Loucy (cell line): Measurements from ENCODE around the gene EIF4H.

Experiments
- H2AFZ ChIP-seq: fragments of 200-600 bp; sonication (generic); 2 replicates; pipeline ENCODE4 v1.6.0; 2016; ENCODE audit warnings: antibody characterized with exemption, mild to moderate bottlenecking, low read length, moderate library complexity
- H3F3A ChIP-seq: fragments of 200-600 bp; 2 replicates; pipeline ENCODE4 v1.6.0; 2016; ENCODE audit warnings: antibody characterized with exemption, low read depth, mild to moderate bottlenecking
- H3K27me3 ChIP-seq: fragments of 200-600 bp; sonication (generic); 2 replicates; pipeline ENCODE4 v1.6.1; 2014; ENCODE audit warnings: low read length, mild to moderate bottlenecking; ENCODE audit not compliant: insufficient read depth, poor library complexity, severe bottlenecking
- H3K36me3 ChIP-seq: fragments of 200-600 bp; sonication (generic); 2 replicates; pipeline ENCODE4 v1.6.1; 2016; ENCODE audit warnings: low read length; ENCODE audit not compliant: insufficient read depth
- H3K4me1 ChIP-seq: fragments of 200-600 bp; sonication (generic); 2 replicates; pipeline ENCODE4 v1.5.1; 2014; ENCODE audit warnings: low read length, mild to moderate bottlenecking; ENCODE audit not compliant: insufficient read depth, poor library complexity, severe bottlenecking
- H3K4me2 ChIP-seq: fragments of 200-600 bp; sonication (generic); 2 replicates; pipeline ENCODE4 v1.6.0; 2014; ENCODE audit warnings: antibody characterized with exemption, low read length, low read depth, mild to moderate bottlenecking; ENCODE audit not compliant: poor library complexity, severe bottlenecking
- H3K4me3 ChIP-seq: fragments of 200-600 bp; sonication (generic); 2 replicates; pipeline ENCODE4 v1.5.1; 2014; ENCODE audit warnings: low read length, mild to moderate bottlenecking, mixed read lengths; ENCODE audit not compliant: poor library complexity, severe bottlenecking
- H3K79me2 ChIP-seq: fragments of 200-600 bp; sonication (generic); 2 replicates; pipeline ENCODE4 v1.6.1; 2014; ENCODE audit warnings: low read length; ENCODE audit not compliant: insufficient read depth
- H3K9ac ChIP-seq: fragments of 200-600 bp; sonication (generic); 2 replicates; pipeline ENCODE4 v1.6.0; 2014; ENCODE audit warnings: mild to moderate bottlenecking, low read depth, low read length, moderate library complexity; ENCODE audit not compliant: poor library complexity, severe bottlenecking
- H3K9me2 ChIP-seq: fragments of 200-600 bp; sonication (generic); replicated peaks from 2 replicates; pipeline ENCODE4 v1.6.1; 2016; ENCODE audit warnings: low read depth, low read length, mixed read lengths
- H3K9me3 ChIP-seq: fragments of 200-600 bp; sonication (generic); 2 replicates; pipeline ENCODE4 v1.6.1; 2014; ENCODE audit warnings: mild to moderate bottlenecking, antibody characterized with exemption, low read length, low read depth; ENCODE audit not compliant: insufficient read depth
- H4K20me1 ChIP-seq: fragments of 200-600 bp; sonication (generic); 2 replicates; pipeline ENCODE4 v1.6.0; 2014; ENCODE audit warnings: antibody characterized with exemption, low read length, mild to moderate bottlenecking; ENCODE audit not compliant: insufficient read depth, poor library complexity, severe bottlenecking
- TF ChIP-seq, protein P1 (sequence below): fragments of 200-600 bp; sonication (generic); conservative IDR thresholded peaks from 2 replicates; pipeline ENCODE4 v1.5.1; 2014; ENCODE audit warnings: mild to moderate bottlenecking, antibody characterized with exemption, low read length

The EIF4H gene

DNA sequence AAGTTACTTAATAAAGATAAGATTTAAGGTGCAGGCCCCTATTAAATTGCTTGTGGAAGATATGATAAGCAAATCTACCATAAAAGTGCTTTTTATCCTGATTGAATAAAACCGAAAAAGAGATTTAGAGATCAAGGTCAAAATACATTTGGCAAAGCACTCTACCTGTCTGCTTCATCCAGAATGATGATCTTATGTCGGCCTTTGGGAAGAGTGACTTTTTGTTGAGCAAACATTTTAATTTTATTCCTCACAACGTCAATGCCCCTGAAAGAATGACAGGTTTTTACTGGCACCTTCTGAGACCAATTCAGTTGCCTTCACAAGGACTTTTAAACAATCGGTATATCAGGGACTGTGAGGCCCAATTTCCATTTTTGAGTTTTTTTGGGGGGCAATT lies 72.3 kb downstream of the EIF4H start:
- TF ChIP-seq, protein P1, sequence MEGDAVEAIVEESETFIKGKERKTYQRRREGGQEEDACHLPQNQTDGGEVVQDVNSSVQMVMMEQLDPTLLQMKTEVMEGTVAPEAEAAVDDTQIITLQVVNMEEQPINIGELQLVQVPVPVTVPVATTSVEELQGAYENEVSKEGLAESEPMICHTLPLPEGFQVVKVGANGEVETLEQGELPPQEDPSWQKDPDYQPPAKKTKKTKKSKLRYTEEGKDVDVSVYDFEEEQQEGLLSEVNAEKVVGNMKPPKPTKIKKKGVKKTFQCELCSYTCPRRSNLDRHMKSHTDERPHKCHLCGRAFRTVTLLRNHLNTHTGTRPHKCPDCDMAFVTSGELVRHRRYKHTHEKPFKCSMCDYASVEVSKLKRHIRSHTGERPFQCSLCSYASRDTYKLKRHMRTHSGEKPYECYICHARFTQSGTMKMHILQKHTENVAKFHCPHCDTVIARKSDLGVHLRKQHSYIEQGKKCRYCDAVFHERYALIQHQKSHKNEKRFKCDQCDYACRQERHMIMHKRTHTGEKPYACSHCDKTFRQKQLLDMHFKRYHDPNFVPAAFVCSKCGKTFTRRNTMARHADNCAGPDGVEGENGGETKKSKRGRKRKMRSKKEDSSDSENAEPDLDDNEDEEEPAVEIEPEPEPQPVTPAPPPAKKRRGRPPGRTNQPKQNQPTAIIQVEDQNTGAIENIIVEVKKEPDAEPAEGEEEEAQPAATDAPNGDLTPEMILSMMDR = no peak
- Histone ChIP-seq H3K4me1 (peaks cover 12% of the 10 kb centered on the region), H3K9me2 (no peaks in the 10 kb centered on the region), H3K4me3 (no peak overlapping the region), H3K9ac (no peak overlapping the region), H3F3A (no peaks in the 10 kb centered on the region), H3K27me3 (no peaks in the 10 kb centered on the region), H3K9me3 (no peaks in the 10 kb centered on the region), H3K36me3 (peaks cover 61% of the 10 kb centered on the region; the same call in 1 of the 2 replicates), H2AFZ (no peak overlapping the region), H3K4me2 (peak overlapping the region; percentile 51), H4K20me1 (peaks cover 18% of the 10 kb centered on the region), H3K79me2 (peaks cover 52% of the 10 kb centered on the region)
